WERI-Rb-1 (cell line): ENCODE results near the gene SERAC1.
"Not testable (repeated sequence)": the region's sequence is repeated elsewhere in the genome, so short reads cannot be mapped to it uniquely, and the experiment has no call there.

Source experiments
- DNase-seq: peaks from one replicate; pipeline ENCODE4 v3.0.0-alpha.2; 2020
- H3K27ac ChIP-seq: fragments of 250-450 bp; sonication (Bioruptor Pico); 2 replicates; pipeline ENCODE4 v1.5.1; 2020; ENCODE audit warnings: mild to moderate bottlenecking, moderate library complexity
- H3K27me3 ChIP-seq: fragments of 250-450 bp; sonication (Bioruptor Pico); 2 replicates; pipeline ENCODE4 v1.5.1; 2021; ENCODE audit warnings: mild to moderate bottlenecking, low read depth, moderate library complexity; ENCODE audit not compliant: insufficient read depth, severe bottlenecking
- H3K36me3 ChIP-seq: fragments of 250-450 bp; sonication (Bioruptor Pico); 2 replicates; pipeline ENCODE4 v1.5.1; 2020; ENCODE audit warnings: mild to moderate bottlenecking, moderate library complexity
- H3K4me3 ChIP-seq: 2 replicates; pipeline ENCODE4 v1.5.1; 2011; ENCODE audit warnings: low read depth, mild to moderate bottlenecking, control low read depth, low read length
- H3K9me3 ChIP-seq: fragments of 250-450 bp; sonication (Bioruptor Pico); 2 replicates; pipeline ENCODE4 v1.5.1; 2021; ENCODE audit warnings: mild to moderate bottlenecking, moderate library complexity; ENCODE audit not compliant: severe bottlenecking
- TF ChIP-seq, protein P1 (sequence below): IDR thresholded peaks from 2 replicates; pipeline ENCODE4 v1.5.1; 2011; ENCODE audit warnings: low read depth, mild to moderate bottlenecking, control low read depth, inconsistent platforms, low read length

Gene SERAC1

DNA sequence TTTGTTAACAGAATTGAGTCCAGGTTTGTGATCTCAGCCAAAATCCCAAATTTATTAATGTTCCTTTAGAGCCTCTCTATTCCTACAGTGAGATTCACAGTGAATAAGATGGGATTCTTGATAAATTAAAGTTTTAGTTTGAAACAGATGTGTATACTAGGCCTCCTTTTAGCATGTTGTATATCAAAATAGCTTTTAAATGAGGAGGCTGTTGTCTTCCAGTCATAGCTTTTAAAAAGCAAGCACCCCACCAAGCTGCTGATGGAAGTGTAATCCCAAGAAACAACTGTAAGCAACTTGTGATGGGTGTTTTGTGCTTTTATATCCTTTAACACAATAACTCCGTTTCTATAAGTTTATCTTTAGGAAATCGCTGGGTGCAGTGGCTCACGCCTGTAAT is 7.0 kb upstream of the SERAC1 start:
- Histone ChIP-seq H3K9me3 (no peaks in the 10 kb centered on the region), H3K27ac (no peak overlapping the region), H3K36me3 (no peaks in the 10 kb centered on the region), H3K4me3 (no peak overlapping the region), H3K27me3 (no peaks in the 10 kb centered on the region)
- TF ChIP-seq, protein P1, sequence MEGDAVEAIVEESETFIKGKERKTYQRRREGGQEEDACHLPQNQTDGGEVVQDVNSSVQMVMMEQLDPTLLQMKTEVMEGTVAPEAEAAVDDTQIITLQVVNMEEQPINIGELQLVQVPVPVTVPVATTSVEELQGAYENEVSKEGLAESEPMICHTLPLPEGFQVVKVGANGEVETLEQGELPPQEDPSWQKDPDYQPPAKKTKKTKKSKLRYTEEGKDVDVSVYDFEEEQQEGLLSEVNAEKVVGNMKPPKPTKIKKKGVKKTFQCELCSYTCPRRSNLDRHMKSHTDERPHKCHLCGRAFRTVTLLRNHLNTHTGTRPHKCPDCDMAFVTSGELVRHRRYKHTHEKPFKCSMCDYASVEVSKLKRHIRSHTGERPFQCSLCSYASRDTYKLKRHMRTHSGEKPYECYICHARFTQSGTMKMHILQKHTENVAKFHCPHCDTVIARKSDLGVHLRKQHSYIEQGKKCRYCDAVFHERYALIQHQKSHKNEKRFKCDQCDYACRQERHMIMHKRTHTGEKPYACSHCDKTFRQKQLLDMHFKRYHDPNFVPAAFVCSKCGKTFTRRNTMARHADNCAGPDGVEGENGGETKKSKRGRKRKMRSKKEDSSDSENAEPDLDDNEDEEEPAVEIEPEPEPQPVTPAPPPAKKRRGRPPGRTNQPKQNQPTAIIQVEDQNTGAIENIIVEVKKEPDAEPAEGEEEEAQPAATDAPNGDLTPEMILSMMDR = no peak
- DNase-seq = no peak

GRCh38 chr6:158174514-158174913 is 6.5 kb upstream of the SERAC1 start:
- no peak overlapping the region for H3K4me3 ChIP-seq
- H3K9me3 ChIP-seq = no peaks in the 10 kb centered on the region
- DNase-seq = no peak
- TF ChIP-seq, protein P1 = no peak
- no peaks in the 10 kb centered on the region for H3K36me3 ChIP-seq
- no peak overlapping the region for H3K27ac ChIP-seq
- no peaks in the 10 kb centered on the region for H3K27me3 ChIP-seq

DNA sequence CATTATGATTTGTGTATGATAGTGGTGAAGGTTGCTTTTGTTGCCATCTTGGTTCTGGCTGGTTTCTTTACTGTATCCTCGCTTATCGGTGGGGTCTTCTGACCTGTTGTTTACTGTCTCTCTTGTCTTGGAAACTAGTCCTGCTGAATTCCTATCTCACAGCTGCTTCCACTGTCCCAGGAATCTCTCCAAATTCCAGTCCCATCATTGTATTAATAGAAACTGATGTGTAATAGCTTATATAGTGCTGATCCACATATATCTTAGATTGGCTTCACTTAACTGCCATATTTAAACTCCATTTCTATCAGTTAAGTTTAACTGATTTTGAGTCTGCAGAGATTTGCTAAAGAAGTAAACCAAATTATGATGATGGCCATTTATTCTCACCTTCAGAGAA is 6.0 kb upstream of the SERAC1 start:
- Histone ChIP-seq H3K27ac (no peak overlapping the region), H3K4me3 (no peak overlapping the region), H3K9me3 (no peaks in the 10 kb centered on the region), H3K27me3 (no peaks in the 10 kb centered on the region), H3K36me3 (no peaks in the 10 kb centered on the region)
- no peak for DNase-seq
- TF ChIP-seq, protein P1 = no peak

DNA sequence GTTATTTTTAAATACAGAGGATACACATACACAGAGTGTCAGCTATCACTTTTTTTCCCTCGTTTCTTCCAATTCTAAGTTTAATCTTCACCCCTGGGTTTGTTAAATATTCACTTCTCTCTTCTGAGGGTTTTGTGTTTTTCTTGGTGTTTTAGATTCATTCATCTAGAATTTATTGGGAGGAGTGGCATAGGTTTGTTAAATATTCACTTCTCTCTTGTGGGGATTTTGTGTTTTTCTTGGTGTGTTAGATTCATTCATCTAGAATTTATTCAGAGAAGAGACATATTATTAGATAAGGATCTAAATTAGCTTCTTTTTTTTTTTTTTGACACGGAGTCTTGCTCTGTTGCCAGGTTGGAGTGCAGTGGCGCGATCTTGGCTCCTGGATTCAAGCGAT is 3.9 kb upstream of the SERAC1 start:
- H3K36me3 ChIP-seq = no peaks in the 10 kb centered on the region
- H3K27ac ChIP-seq = no peak overlapping the region
- TF ChIP-seq, protein P1 = no peak
- no peaks in the 10 kb centered on the region for H3K27me3 ChIP-seq
- no peak overlapping the region for H3K4me3 ChIP-seq
- H3K9me3 ChIP-seq = no peaks in the 10 kb centered on the region
- DNase-seq = no peak

DNA sequence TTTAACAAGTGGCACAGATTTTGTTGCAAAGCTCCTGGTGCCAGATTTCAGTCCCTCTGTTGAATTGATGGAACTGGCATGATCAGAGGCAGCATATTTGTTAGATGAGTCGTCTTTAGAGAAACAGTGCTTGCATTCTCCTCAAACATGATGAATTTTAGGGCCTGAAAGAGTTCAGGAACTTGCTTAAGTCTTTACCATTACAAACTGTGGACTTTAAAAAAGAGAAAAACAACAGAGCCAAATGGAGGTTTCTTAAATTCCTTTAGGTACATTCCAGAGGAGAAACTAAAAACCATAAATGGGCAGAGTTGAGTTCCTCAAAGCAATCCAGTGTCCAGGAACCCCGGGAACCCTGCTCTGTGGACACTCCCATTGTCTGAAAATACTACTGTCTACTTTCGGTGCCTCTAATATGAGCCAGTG is 2.6 kb upstream of the SERAC1 start:
- Histone ChIP-seq H3K4me3 (no peak overlapping the region), H3K27ac (no peak overlapping the region), H3K36me3 (no peaks in the 10 kb centered on the region), H3K27me3 (no peaks in the 10 kb centered on the region), H3K9me3 (no peaks in the 10 kb centered on the region)
- TF ChIP-seq, protein P1 = no peak
- no peak for DNase-seq

DNA sequence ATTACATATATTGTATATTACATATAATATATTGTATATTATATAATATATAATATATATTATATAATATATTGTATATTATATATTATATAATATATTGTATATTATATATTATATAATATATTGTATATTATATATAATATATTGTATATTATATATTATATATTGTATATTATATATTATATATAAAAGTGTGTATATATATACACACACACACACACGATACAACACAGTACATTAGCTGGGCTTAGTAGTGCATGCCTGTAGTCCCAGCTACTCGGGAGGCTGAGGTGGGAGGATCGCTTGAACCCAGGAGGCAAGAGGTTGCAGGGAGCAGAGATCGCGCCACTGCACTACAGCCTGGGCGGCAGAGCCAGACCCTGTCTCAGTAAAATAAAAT is 1.6 kb upstream of the SERAC1 start:
- not testable (repeated sequence) for DNase-seq, H3K27me3 ChIP-seq, H3K4me3 ChIP-seq, H3K9me3 ChIP-seq, H3K27ac ChIP-seq, H3K36me3 ChIP-seq
